GM19463 (cell line): ENCODE results near the gene CDKL1.
A peak's percentile ranks its signal among the peaks of the same experiment; 100 is the strongest.
"Not testable (repeated sequence)": the region's sequence is repeated elsewhere in the genome, so short reads cannot be mapped to it uniquely, and the experiment has no call there.

Experiments used
- ATAC-seq: cut with Tn5 transposase; IDR thresholded peaks from one replicate; pipeline ENCODE4 v1.9.1; 2021; ENCODE audit warnings: mild to moderate bottlenecking, moderate library complexity; ENCODE audit not compliant: unreplicated experiment

CDKL1 gene

DNA sequence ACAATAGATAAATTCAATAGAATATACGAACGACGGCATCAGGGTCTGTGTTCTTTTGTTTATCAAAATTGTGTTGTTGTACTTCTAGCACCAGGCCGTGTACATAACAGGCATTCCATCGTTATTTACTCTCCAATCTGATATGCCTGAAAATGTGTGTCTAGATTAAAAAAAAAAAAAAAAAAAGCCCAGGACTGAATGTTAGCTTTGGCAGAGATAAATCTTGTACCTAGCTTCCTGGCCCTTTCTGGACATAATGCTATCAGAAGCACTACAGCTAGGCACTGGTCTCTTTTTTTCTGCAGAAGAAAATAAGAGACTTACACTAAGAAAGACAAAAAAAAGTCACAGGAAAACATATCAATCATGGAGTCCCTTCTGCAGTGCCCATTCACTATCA is 37.0 kb downstream of the CDKL1 start:
- no peak for ATAC-seq

DNA sequence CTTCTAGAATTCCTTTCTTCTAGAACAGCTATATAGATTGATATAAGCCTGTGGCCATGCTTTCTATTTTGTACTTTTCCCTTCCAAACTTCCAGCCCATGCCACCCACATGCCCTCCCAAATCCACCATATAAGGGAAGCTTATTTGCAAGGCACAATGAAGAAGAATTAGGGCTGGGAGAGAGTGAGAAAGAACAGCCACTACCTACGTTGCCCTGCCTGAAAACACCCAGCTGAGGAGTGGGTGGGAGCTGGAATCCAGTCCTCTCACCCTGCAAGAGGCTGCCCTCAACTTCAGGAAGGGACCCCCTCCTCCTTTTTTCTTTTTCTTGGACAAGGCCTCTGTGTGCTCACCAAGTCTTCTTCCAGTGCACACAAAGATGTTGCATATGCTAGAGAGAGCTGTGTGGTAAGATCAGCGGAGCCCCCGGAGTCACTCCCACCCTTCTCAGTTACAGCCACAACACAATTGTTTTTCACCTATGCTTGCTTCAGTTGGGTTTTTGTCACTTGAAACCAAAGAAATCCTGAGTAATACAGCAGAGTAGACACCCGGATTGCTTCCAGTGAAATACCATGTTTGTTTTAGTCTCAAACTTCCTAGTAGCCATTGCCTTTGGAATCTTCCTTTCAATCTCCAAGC is 38.8 kb downstream of the CDKL1 start:
- no peak for ATAC-seq

GRCh38 chr14:50357124-50357523 is 39.6 kb downstream of the CDKL1 start:
- ATAC-seq: no peak

- ATAC-seq: not testable (repeated sequence)
Observed at GRCh38 chr14:50356283-50356682, 40.4 kb downstream of the CDKL1 start.

DNA sequence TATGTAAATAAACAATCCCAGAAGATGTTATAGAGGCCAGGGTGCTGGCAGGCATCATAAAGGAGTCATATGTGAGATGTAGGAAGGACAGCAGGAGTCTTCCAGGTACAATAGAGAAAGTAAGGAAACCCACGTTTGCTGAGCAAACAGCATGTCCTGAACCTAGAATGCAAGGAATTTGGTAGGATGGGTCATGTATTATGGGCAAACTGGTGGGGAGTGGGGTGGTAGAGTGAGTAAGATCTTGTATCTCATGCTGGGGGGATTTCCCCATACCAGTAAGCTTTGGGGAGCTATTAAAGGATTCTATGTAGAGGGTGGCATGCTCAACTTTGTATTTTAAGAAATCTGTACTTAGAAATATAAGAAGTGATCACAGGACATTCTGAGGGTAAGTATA is 41.0 kb downstream of the CDKL1 start:
- no peak for ATAC-seq

DNA sequence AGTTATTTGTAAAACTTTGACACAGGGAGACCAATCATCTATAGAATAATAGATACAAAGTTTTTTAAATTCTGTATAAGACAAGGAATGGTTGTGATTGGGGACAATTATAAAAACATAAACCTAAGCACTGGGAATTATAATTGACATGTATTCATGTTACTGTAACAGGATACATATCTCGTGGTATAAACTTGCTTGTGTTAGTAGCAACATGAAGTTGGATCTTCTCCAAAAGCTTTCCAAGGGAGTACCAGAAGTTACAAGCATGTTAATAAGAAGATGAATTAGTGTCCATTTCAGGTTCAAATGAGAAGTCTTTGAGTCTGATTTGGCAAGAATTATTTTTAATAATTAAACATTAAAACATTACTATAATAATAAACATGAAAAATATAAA is 42.2 kb downstream of the CDKL1 start:
- no peak for ATAC-seq

DNA sequence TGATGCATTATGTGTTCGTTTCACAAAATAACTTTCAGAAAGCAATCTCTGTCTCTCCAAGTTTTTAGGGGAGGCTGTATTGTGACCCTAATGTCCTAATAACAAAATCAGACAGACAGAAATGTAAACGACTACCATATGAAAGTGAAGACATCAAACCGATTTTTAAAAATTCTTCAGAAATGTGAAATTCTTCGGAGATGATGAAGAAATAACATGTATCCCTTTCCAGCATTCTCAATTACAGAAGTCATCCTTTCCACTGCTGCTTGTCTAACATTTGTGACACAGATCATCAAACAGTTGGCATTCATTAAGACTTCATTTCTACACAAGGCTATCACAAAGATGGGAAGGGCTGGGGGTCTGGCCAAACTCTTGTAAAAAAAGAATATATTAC is 43.6 kb downstream of the CDKL1 start:
- no peak for ATAC-seq

DNA sequence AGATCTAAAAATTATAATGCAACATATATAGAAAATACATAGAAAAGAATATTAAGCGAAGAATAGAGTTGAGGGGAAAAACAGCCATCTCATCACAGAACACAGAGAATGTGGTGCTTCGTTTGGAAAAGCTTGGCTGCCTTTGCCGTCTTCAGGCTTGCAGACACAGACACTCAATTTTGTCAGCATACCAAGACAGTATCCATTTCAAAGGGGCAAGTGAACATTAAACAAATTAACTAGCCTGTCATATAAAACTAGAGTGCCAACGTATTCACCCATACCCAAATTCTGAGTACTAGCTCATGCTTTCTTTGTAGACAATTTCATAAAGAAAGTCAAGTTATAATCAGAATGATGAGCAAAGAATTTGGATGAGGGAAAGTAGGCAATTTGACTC is 44.1 kb downstream of the CDKL1 start:
- no peak for ATAC-seq

DNA sequence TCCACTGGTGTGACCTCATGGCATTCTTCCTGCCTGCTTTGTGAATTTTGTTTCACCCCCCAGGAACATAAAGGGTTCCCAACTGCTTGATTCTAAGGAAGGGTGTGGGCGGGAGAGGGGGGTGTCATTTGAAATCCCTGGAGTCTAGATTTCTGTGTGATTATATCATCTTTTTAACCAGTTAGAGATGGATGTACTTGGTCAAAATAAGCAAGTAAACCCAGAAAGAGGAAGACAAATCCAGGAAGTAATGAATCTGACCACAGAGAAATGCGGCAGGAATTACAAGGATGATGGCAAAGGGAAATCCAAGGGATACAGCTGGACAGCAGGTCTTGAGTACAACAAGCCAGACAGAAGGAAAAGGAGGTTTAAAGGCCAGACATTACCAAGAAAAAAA is 45.7 kb downstream of the CDKL1 start:
- ATAC-seq: no peak

DNA sequence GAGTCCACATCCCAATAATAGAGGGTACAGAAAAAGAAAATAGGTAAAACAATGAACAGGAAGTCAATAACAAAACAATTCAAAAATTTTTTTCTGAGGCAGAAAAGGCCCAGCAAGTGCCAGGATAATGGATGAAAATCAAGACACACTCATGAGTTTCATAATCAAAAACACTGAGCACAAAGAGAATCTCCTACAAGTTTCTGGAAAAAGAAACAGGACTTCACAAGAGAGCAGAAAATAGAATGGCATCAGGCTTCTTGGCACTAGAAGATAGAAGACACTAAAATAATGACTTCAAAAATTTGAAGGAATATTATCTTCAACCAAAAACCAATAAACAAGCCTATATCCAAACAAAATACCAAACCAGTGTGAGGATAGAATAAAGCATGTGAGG is 47.7 kb downstream of the CDKL1 start:
- ATAC-seq: no peak

GRCh38 chr14:50347521-50347920 is 49.2 kb downstream of the CDKL1 start:
- no peak for ATAC-seq

DNA sequence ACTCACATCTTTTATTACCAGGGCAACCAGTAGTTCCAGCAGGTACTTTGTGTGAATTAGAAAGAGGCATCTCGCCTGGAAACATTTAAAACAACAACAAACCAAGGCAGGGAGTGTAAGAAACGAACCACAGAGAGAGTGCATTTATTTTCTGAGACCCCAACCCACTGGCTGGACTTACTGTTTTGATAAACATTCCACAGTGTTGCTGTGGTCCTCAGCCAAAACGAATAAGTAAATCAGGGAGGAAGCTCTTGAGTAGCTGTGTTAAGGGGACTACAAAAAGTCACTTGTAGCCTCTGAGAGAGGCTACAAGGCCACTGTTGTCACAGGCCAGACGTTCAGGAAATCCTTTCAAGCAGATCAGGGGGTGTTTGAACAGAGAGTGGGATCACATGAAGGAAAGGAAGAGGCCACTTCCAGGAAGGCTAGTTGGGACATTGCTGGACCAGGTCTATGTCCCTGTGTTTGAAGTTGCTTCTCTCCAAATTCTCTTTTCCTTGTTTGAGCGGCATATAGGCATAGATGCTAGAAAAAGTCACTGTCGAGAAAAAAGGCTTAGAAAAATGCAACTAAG is 50.7 kb downstream of the CDKL1 start:
- no peak for ATAC-seq

- ATAC-seq: no peak
Observed at GRCh38 chr14:50344876-50345563, 51.7 kb downstream of the CDKL1 start.

GRCh38 chr14:50344116-50344775 is 52.4 kb downstream of the CDKL1 start:
- peak; percentile 95 for ATAC-seq

DNA sequence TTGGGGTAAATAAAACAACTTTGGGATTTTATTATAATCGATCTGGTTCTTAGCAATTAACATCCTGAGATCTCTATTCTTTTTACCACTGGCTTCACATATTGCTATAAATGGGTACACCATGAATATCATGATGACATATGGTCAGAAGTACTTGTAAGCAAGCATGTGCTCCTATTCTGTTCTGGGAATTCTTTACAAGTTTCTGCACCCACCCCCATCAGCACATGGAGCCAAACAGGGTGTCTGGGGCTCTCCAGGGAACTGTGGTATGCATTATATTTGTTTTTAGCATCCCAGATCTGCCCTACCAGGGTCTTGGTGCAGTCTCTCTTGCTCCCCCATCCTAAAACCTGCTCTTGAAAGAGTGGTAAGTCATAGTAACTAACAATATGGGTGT is 53.2 kb downstream of the CDKL1 start:
- ATAC-seq: no peak

DNA sequence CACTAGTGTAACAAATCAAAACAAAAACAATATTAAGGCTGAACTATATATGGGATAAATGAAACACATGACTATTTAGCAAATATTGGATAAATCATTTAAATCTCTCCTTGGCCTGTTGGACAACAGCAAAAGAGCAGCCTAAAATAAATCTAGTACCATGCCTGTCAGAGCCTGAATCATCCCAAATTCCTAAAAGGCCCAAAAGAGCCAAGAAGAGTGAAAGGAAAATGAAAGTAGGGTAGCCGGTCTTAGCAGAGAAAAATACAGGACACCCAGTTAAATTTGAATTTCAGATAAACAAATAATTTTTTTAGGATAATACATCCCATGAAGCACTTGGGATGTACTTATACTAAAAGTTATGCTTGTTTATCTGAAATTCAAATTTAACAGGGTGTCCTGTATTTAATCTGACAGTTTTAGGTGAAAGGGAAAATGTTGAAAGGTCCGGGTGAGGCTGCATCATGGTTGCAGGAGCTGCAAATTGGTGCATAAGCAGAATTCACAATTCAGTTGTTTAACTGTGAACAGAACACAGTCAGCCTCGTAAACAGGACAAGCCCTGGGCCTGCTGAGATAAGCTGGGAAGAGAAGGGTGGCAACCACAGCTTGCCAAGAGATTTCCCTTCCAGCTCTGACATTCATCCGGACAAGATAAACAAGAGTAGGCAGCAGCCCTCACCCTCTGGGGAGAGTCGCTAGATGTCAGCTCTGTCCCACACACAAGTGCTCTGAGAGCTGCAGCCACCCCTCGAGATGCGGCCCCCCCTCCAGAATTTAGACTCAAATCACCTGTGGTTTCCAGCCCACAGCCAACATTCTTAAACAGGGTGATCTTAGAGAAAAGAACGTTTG is 54.2 kb downstream of the CDKL1 start:
- peak; percentile 40 for ATAC-seq

GRCh38 chr14:50340963-50341362 is 55.7 kb downstream of the CDKL1 start:
- ATAC-seq: no peak

GRCh38 chr14:50340045-50340444 is 56.6 kb downstream of the CDKL1 start:
- no peak for ATAC-seq

DNA sequence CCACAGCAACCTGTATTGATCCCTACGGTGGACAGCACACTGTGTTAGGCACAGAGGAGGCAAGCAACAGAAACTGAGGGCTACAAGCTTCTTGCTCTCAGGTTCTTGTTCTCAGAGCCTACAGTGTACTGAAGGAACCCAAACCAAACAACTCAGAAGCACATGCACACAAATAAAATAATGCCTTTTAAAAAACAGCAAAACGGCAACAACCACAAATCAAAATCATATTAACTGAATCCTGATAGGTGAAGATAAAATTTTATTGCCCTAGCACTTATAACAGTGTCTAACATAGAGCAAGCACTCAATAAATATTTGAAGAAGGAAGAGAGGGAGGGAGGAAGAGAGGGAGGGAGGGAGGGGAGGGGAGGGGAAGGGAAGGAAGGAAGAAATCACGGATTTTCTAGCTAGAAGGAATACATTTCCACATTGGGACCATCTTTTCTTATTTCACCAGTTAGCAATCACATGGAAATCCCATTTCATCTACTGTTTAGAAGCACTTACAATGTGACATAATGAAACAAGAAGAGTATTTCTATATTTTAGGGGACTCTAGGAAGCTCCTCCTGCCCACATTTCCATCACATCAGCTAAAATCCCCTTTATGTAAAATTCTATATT is 57.4 kb downstream of the CDKL1 start:
- no peak for ATAC-seq

DNA sequence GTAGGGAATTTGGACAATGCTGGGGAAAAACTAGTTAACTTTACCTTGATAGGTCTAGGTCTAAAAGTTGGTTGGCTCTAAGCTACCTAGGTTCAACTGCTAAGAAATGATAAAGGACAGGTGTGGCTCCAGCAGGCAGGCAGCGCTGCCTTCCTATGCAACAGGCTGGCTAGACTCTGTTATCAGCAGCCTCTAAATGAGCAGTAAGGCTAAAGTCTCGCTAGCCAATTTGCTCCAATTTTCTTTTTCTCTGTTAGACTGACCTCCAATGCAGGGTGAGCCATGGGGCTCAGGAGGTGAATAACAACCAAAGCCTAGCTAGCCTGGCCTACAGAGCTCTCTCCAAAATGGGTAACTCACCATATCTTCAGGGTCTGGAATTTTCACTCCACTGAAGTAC is 58.1 kb downstream of the CDKL1 start:
- no peak for ATAC-seq
